ENCODE measurements around the gene CHD1. TPM values are rescaled to one million over a fixed set of nuclear protein-coding genes. Genes with fewer than 3 reads are reported as not detected.

The CHD1 gene
- total RNA-seq, 1 experiment from 2014 or later, result 52.5 TPM

- no peak for TF ChIP-seq CTCF (IDR thresholded peaks at IDR 0.05; ENCODE audit: insufficient read depth in 1 of 2, low read depth in 1 of 2, low read length in 1 of 2, severe bottlenecking in 1 of 2, unreplicated experiment in 1 of 2)
- Mint-ChIP-seq H3K36me3 (ENCODE audit: insufficient read depth, unreplicated experiment) (peaks cover 28% of the 10 kb centered on the region), H3K27me3 (ENCODE audit: insufficient read depth, unreplicated experiment) (no peaks in the 10 kb centered on the region), H3K4me1 (ENCODE audit: low read depth, unreplicated experiment) (no peaks in the 10 kb centered on the region), H3K9me3 (ENCODE audit: unreplicated experiment) (no peaks in the 10 kb centered on the region), H3K27ac (ENCODE audit: unreplicated experiment) (peak overlapping the region; percentile 98), H3K4me3 (ENCODE audit: unreplicated experiment) (peak overlapping the region; percentile 79)
- intact Hi-C loops (cut with micrococcal nuclease; ENCODE audit: unreplicated experiment), result loop anchor here (1.0 to 10.0 kb wide), 7 partner anchors 8 to 1995 kb away; partner anchors contain the start of genes LNPEP, RGMB and RIOK2
- BruUV-seq (replicated peaks), result no TSS peak
- Histone ChIP-seq H3K27me3 (replicated peaks; ENCODE audit: control insufficient read depth, insufficient read depth, low read length) (no peaks in the 10 kb centered on the region), H3K4me3 (ENCODE audit: low read depth, low read length) (peak overlapping the region; percentile 83), H3K36me3 (ENCODE audit: control insufficient read depth, insufficient read depth, low read length) (no peaks in the 10 kb centered on the region), H3K4me1 (0 out of 2 replicates have a peak, but pooled peaks cover 2% of the 10 kb centered on the region), H3K9me3 (no peaks in the 10 kb centered on the region)
- ChIA-PET POLR2A (interaction anchor here (0.9 to 2.3 kb wide), 2 partner anchors 95 to 99 kb away, joined by 3 to 11 read pairs; no protein-coding TSS in a partner anchor), CTCF (interaction anchor here (1.5 to 1.7 kb wide), 2 partner anchors 8 to 103 kb away, joined by 3 read pairs; no protein-coding TSS in a partner anchor)
- no peak for DNase-seq
These were observed 997 bp upstream of the CHD1 start for GRCh38 chr5:98929710-98930298.

- Mint-ChIP-seq H3K36me3 (ENCODE audit: insufficient read depth, unreplicated experiment) (peaks cover 44% of the 10 kb centered on the region), H3K27me3 (ENCODE audit: insufficient read depth, unreplicated experiment) (no peaks in the 10 kb centered on the region), H3K27ac (ENCODE audit: unreplicated experiment) (peak overlapping the region; percentile 98), H3K4me3 (ENCODE audit: unreplicated experiment) (peak overlapping the region; percentile 79), H3K9me3 (ENCODE audit: unreplicated experiment) (no peaks in the 10 kb centered on the region), H3K4me1 (ENCODE audit: low read depth, unreplicated experiment) (no peaks in the 10 kb centered on the region)
- Histone ChIP-seq H3K27me3 (replicated peaks; ENCODE audit: control insufficient read depth, insufficient read depth, low read length) (no peaks in the 10 kb centered on the region), H3K4me1 (0 out of 2 replicates have a peak, but pooled peaks cover 2% of the 10 kb centered on the region), H3K4me3 (ENCODE audit: low read depth, low read length) (peak overlapping the region; percentile 83), H3K9me3 (no peaks in the 10 kb centered on the region), H3K36me3 (ENCODE audit: control insufficient read depth, insufficient read depth, low read length) (no peaks in the 10 kb centered on the region)
- peak; percentile 71 to 72 for DNase-seq
- ChIA-PET POLR2A (interaction anchor here (2.3 kb wide), 1 partner anchor 97 kb away, joined by 11 read pairs; no protein-coding TSS in a partner anchor), CTCF (interaction anchor here (1.7 kb wide), 1 partner anchor 104 kb away, joined by 3 read pairs; no protein-coding TSS in a partner anchor)
- intact Hi-C loops (cut with micrococcal nuclease; ENCODE audit: unreplicated experiment), result loop anchor here (2.0 to 10.0 kb wide), 3 partner anchors 97 to 1993 kb away; partner anchors contain the start of genes LNPEP and RGMB
- BruUV-seq (replicated peaks), result no TSS peak
- no peak for TF ChIP-seq CTCF (IDR thresholded peaks at IDR 0.05; ENCODE audit: insufficient read depth in 1 of 2, low read depth in 1 of 2, low read length in 1 of 2, severe bottlenecking in 1 of 2, unreplicated experiment in 1 of 2)
These were observed 576 bp downstream of the CHD1 start for GRCh38 chr5:98927989-98928872.

Measured in Caco-2 (cell line).